DOHH2 (cell line): ENCODE measurements around the gene CLK4.

ENCODE experiments used
- H3F3A ChIP-seq: fragments of 200-600 bp; sonication (generic), shearing (Covaris generic); 2 replicates; pipeline ENCODE4 v1.6.0; 2016; ENCODE audit warnings: antibody characterized with exemption, mild to moderate bottlenecking; ENCODE audit not compliant: control insufficient read depth, insufficient read depth
- H3K27ac ChIP-seq: fragments of 200-600 bp; sonication (generic); 2 replicates; pipeline ENCODE4 v1.5.1; 2014; ENCODE audit warnings: low read depth, mild to moderate bottlenecking, low read length, moderate library complexity
- H3K27me3 ChIP-seq: fragments of 200-600 bp; sonication (generic); 2 replicates; pipeline ENCODE4 v1.6.1; 2014; ENCODE audit warnings: mild to moderate bottlenecking, low read length, mixed read lengths; ENCODE audit not compliant: control insufficient read depth
- H3K36me3 ChIP-seq: fragments of 200-600 bp; sonication (generic); 2 replicates; pipeline ENCODE4 v1.6.1; 2014; ENCODE audit warnings: mild to moderate bottlenecking, low read length, moderate library complexity, mixed read lengths; ENCODE audit not compliant: control insufficient read depth
- H3K4me1 ChIP-seq: fragments of 200-600 bp; sonication (generic); 2 replicates; pipeline ENCODE4 v1.6.1; 2014; ENCODE audit warnings: mild to moderate bottlenecking, low read length, mixed read lengths; ENCODE audit not compliant: control insufficient read depth
- H3K4me2 ChIP-seq: fragments of 200-600 bp; sonication (generic); 2 replicates; pipeline ENCODE4 v1.6.0; 2014; ENCODE audit warnings: mild to moderate bottlenecking, low read length, moderate library complexity
- H3K4me3 ChIP-seq: fragments of 200-600 bp; sonication (generic); 2 replicates; pipeline ENCODE4 v1.5.1; 2014; ENCODE audit warnings: mild to moderate bottlenecking, low read length, mixed read lengths
- H3K79me2 ChIP-seq: fragments of 200-600 bp; sonication (generic); 2 replicates; pipeline ENCODE4 v1.6.1; 2014; ENCODE audit warnings: mild to moderate bottlenecking, low read length, mixed read lengths; ENCODE audit not compliant: control insufficient read depth
- H3K9me2 ChIP-seq: fragments of 200-600 bp; sonication (generic); replicated peaks from 2 replicates; pipeline ENCODE4 v1.6.1; 2014; ENCODE audit warnings: mild to moderate bottlenecking, low read length, mixed read lengths; ENCODE audit not compliant: control insufficient read depth
- H3K9me3 ChIP-seq: fragments of 200-600 bp; sonication (generic); 2 replicates; pipeline ENCODE4 v1.6.1; 2014; ENCODE audit warnings: antibody characterized with exemption, low read length, mixed read lengths; ENCODE audit not compliant: control insufficient read depth, insufficient read depth
- H4K20me1 ChIP-seq: fragments of 200-600 bp; sonication (generic); 2 replicates; pipeline ENCODE4 v1.6.0; 2014; ENCODE audit warnings: low read depth, mild to moderate bottlenecking, antibody characterized with exemption, low read length, moderate library complexity; ENCODE audit not compliant: control insufficient read depth, insufficient read depth
- CTCF ChIP-seq: fragments of 200-600 bp; sonication (generic); IDR thresholded peaks from one replicate; pipeline ENCODE4 v1.5.1; 2014; ENCODE audit warnings: antibody characterized with exemption, mild to moderate bottlenecking, low read depth, low read length; ENCODE audit not compliant: poor library complexity, severe bottlenecking
- EZH2phosphoT487 ChIP-seq: fragments of 200-600 bp; sonication (generic); IDR thresholded peaks from 2 replicates; pipeline ENCODE4 v1.6.1; 2017; ENCODE audit warnings: borderline replicate concordance, mild to moderate bottlenecking, antibody characterized with exemption, low read length, moderate library complexity, mixed read lengths

CLK4 gene

GRCh38 chr5:178641711-178642110, 14.9 kb upstream of the CLK4 start:
- Histone ChIP-seq H3F3A (no peaks in the 10 kb centered on the region), H3K9me3 (no peaks in the 10 kb centered on the region), H3K4me1 (peaks cover 6% of the 10 kb centered on the region), H4K20me1 (no peaks in the 10 kb centered on the region), H3K9me2 (no peaks in the 10 kb centered on the region), H3K79me2 (no peaks in the 10 kb centered on the region), H3K27ac (no peak overlapping the region), H3K36me3 (no peaks in the 10 kb centered on the region), H3K27me3 (no peaks in the 10 kb centered on the region), H3K4me2 (no peak overlapping the region), H3K4me3 (no peak overlapping the region)
- TF ChIP-seq EZH2phosphoT487 (no peak), CTCF (no peak)

- Histone ChIP-seq H3K4me2 (no peak overlapping the region), H3K9me2 (no peaks in the 10 kb centered on the region), H3K27me3 (no peaks in the 10 kb centered on the region), H3K4me1 (peaks cover 6% of the 10 kb centered on the region), H3K4me3 (no peak overlapping the region), H3K79me2 (no peaks in the 10 kb centered on the region), H3K9me3 (no peaks in the 10 kb centered on the region), H3F3A (no peaks in the 10 kb centered on the region), H4K20me1 (no peaks in the 10 kb centered on the region), H3K27ac (no peak overlapping the region), H3K36me3 (no peaks in the 10 kb centered on the region)
- TF ChIP-seq CTCF (no peak), EZH2phosphoT487 (no peak)
Observed at GRCh38 chr5:178640331-178641045, 13.6 kb upstream of the CLK4 start.

GRCh38 chr5:178637356-178638074, 10.7 kb upstream of the CLK4 start:
- Histone ChIP-seq H3F3A (no peaks in the 10 kb centered on the region), H3K9me3 (no peaks in the 10 kb centered on the region), H4K20me1 (no peaks in the 10 kb centered on the region), H3K27me3 (no peaks in the 10 kb centered on the region), H3K79me2 (no peaks in the 10 kb centered on the region), H3K4me2 (no peak overlapping the region), H3K36me3 (no peaks in the 10 kb centered on the region), H3K4me1 (peaks cover 6% of the 10 kb centered on the region), H3K9me2 (no peaks in the 10 kb centered on the region), H3K4me3 (no peak overlapping the region), H3K27ac (no peak overlapping the region)
- no peak for TF ChIP-seq EZH2phosphoT487
- no peak for TF ChIP-seq CTCF
